ENCODE measurements around the gene RAE1. TPM values are rescaled to one million over a fixed set of nuclear protein-coding genes. Genes with fewer than 3 reads are reported as not detected.

RAE1 gene
- total and polyA plus RNA-seq, 2 of the 8 experiments (the other 6 are each of a cell fraction or from before 2014, with no cell fraction given), result 35.9 to 44.9 TPM

DNA sequence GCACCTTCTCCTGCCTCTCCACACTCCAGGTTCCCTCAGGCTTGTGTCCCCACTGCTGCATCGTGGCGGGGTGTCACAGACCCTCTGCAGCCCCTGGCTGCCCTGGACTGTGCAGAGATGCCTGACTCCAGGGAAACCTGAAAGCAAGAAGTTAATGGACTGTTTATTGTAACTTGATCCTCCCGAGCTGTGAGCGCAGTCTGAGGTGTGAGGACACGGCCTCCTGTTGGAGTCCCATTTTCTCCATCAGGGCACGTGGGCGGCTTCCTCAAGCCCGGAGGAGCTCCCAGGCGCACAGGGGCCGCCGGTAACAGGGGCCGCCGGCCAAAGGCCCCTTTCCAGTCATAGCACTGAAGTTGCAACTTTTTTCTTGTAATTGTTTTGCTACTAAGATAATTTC lies 57.1 kb downstream of the RAE1 start:
- H2BK5ac ChIP-seq (ENCODE audit: low read depth, low read length), result no peak overlapping the region
- FAIRE-seq (no peak), DNase-seq (ENCODE audit: low read depth in 1 of 2, low spot score in 2 of 2) (no peak)
- no peaks in the 10 kb centered on the region; the same call in 1 of the 2 replicates for H3K79me1 ChIP-seq (ENCODE audit: low read depth, low read length)
- no peak overlapping the region for H3K56ac ChIP-seq (replicated peaks; ENCODE audit: insufficient read length, low read depth, low read length)
- no peak overlapping the region for H3K23ac ChIP-seq (ENCODE audit: insufficient read length)
- H3K4me2 ChIP-seq (ENCODE audit: insufficient read depth in 1 of 2, low read depth in 2 of 2, low read length in 2 of 2), result no peak overlapping the region
- H4K8ac ChIP-seq (ENCODE audit: extremely low read depth, insufficient read depth, low read length), result no peak overlapping the region
- H4K91ac ChIP-seq (replicated peaks; ENCODE audit: insufficient read length, low read length), result no peak overlapping the region
- H3K79me2 ChIP-seq (ENCODE audit: control insufficient read depth in 1 of 2, insufficient read depth in 2 of 2, low read length in 2 of 2), result peaks cover 0 to 5% of the 10 kb centered on the region in 2 experiments; a peak in 1 of 4 replicates
- no peak overlapping the region for H3K14ac ChIP-seq (ENCODE audit: insufficient read length)
- 94% methylated on average over 13 of the region's 13 CpGs; no CpG with 5 or more reads in 1 of the 2 experiments for WGBS, 2 experiments (ENCODE audit: extremely low coverage in 1 of 2, insufficient coverage in 1 of 2, insufficient read length in 1 of 2, insufficient replicate concordance in 2 of 2, low coverage in 1 of 2, low lambda C conversion rate in 2 of 2, missing lambda C conversion rate in 1 of 2)
- H3K9ac ChIP-seq (replicated peaks in 1 of 4; ENCODE audit: extremely low read depth in 1 of 4, low read depth in 3 of 4, low read length in 3 of 4), result no peak overlapping the region
- no peak overlapping the region for H4K5ac ChIP-seq (ENCODE audit: insufficient read length, low read depth, low read length)
- H2BK12ac ChIP-seq (ENCODE audit: low read depth, low read length), result no peak overlapping the region
- no peak overlapping the region for H2AK5ac ChIP-seq (ENCODE audit: low read depth, low read length)
- no peak overlapping the region for H3K4me3 ChIP-seq (ENCODE audit: extremely low read depth in 1 of 4, insufficient read depth in 2 of 4, low read depth in 3 of 4, low read length in 4 of 4)
- peaks cover 2 to 43% (median 19%) of the 10 kb centered on the region in 4 experiments; a peak in 6 of 8 replicates for H3K36me3 ChIP-seq (ENCODE audit: control insufficient read depth in 2 of 4, insufficient read depth in 4 of 4, low read length in 3 of 4)
- no peaks in the 10 kb centered on the region for H3K23me2 ChIP-seq (ENCODE audit: low read depth, low read length)
- H3K27me3 ChIP-seq (replicated peaks in 1 of 4; ENCODE audit: control insufficient read depth in 3 of 4, extremely low read depth in 1 of 4, insufficient read depth in 3 of 4, low read length in 3 of 4), result no peaks in the 10 kb centered on the region
- ChIA-PET CTCF (ENCODE audit: partially characterized antibody) (interaction anchor here (1.3 to 4.2 kb wide), 3 partner anchors 17 to 57 kb away, joined by 4 to 18 read pairs (median 7); no protein-coding TSS in a partner anchor), POLR2A (ENCODE audit: partially characterized antibody) (interaction anchor here (2.0 kb wide), 1 partner anchor 10 kb away, joined by 8 read pairs; no protein-coding TSS in a partner anchor)
- no peak overlapping the region for H2AFZ ChIP-seq (ENCODE audit: low read length)
- H3K4me1 ChIP-seq (replicated peaks in 1 of 4; ENCODE audit: control insufficient read depth in 3 of 4, insufficient read depth in 4 of 4, low read length in 3 of 4), result no peaks in the 10 kb centered on the region
- H4K20me1 ChIP-seq (replicated peaks in 1 of 2; ENCODE audit: control insufficient read depth in 1 of 2, insufficient read depth in 2 of 2, low read length in 2 of 2), result peaks cover 15 to 32% of the 10 kb centered on the region in 2 experiments
- H2BK15ac ChIP-seq (ENCODE audit: low read length), result no peak overlapping the region
- H3K27ac ChIP-seq (ENCODE audit: low read depth, low read length), result no peak overlapping the region
- H3K18ac ChIP-seq (ENCODE audit: extremely low read depth, low read length), result no peak overlapping the region
- no peak overlapping the region for H2BK20ac ChIP-seq (ENCODE audit: low read length)
- no peak overlapping the region for H2BK120ac ChIP-seq (replicated peaks; ENCODE audit: low read depth, low read length)
- no peaks in the 10 kb centered on the region for H3K9me3 ChIP-seq (ENCODE audit: insufficient read depth in 2 of 2, low read depth in 1 of 2, low read length in 1 of 2)
- TF ChIP-seq SIN3A (conservative IDR thresholded peaks at IDR 0.05 in 1 of 2, IDR thresholded peaks at IDR 0.05 in 1 of 2; ENCODE audit: low read depth in 1 of 2, low read length in 2 of 2), result no peak
- TF ChIP-seq SP2 (IDR thresholded peaks at IDR 0.05; ENCODE audit: low read length), result no peak
- H3K4ac ChIP-seq (replicated peaks; ENCODE audit: insufficient read length, low read depth, low read length), result no peak overlapping the region

Measured in H1 (cell line).